Non-pigmented ciliary epithelial cell (primary cell): Measurements from ENCODE around the gene TBX4.
"Not testable (repeated sequence)": the region's sequence is repeated elsewhere in the genome, so short reads cannot be mapped to it uniquely, and the experiment has no call there.

Experiments
- DNase-seq: peaks from one replicate; pipeline ENCODE4 v3.0.0-alpha.2; 2010; ENCODE audit warnings: low read depth

Gene TBX4

GRCh38 chr17:61527441-61527840 lies 75.2 kb downstream of the TBX4 start:
- not testable (repeated sequence) for DNase-seq

GRCh38 chr17:61528171-61528570 lies 75.9 kb downstream of the TBX4 start:
- DNase-seq = no peak

- no peak for DNase-seq
Observed at GRCh38 chr17:61531223-61531622, 79.0 kb downstream of the TBX4 start.

- DNase-seq = no peak
Observed at GRCh38 chr17:61532826-61533225, 80.6 kb downstream of the TBX4 start.

- no peak for DNase-seq
Observed at GRCh38 chr17:61533797-61534196, 81.6 kb downstream of the TBX4 start.

GRCh38 chr17:61534414-61534813 lies 82.2 kb downstream of the TBX4 start:
- DNase-seq = no peak
